HCT116 (cell line): Measurements from ENCODE around the gene SMARCAD1. TPM values are rescaled to one million over a fixed set of nuclear protein-coding genes. Genes with fewer than 3 reads are reported as not detected.

Experiments used
- ATAC-seq: fragments of 200-7000 bp; cut with Tn5 transposase; 2 replicates; pipeline ENCODE4 v1.9.1; 2020; ENCODE audit warnings: mild to moderate bottlenecking, moderate library complexity
- BruUV-seq: library from RNA; stranded (reverse); fragments of 400-500 nt; replicated peaks from 2 replicates; lab custom pipeline; 2021; lab: Mats Ljungman, UMichigan
- CTCF ChIA-PET: fragments of 300-600 bp; sonication (Branson Sonifier 250); formaldehyde crosslinking; loops from one replicate; lab custom pipeline; 2021; ENCODE audit warnings: antibody characterized with exemption; lab: Charles Lee
- POLR2A ChIA-PET: fragments of 300-600, 350-600 bp; sonication (Branson Sonifier 250); formaldehyde crosslinking; loops from one replicate; lab custom pipeline; 2021; ENCODE audit warnings: antibody characterized with exemption; lab: Charles Lee
- RAD21 ChIA-PET, 2 experiments: fragments of 300-600 bp; sonication (Branson Sonifier 250); formaldehyde crosslinking; loops; one replicate each; lab custom pipeline; 2023; ENCODE audit warnings: low total read pairs in 2 of 2; ENCODE audit not compliant: uncharacterized antibody in 2 of 2, unreplicated experiment in 2 of 2, low non-redundant PET in 1 of 2; lab: Charles Lee
- DNase-seq: peaks from one replicate; pipeline ENCODE4 v3.0.0-alpha.2; 2010; ENCODE audit warnings: low read depth, low spot score
- H2AFZ ChIP-seq: fragments of 200-600 bp; shearing (Covaris generic), sonication (generic); 2 replicates; pipeline ENCODE4 v1.6.1; 2017; ENCODE audit warnings: low read depth, mixed run types, mixed read lengths, antibody characterized with exemption, low read length; ENCODE audit not compliant: poor library complexity, severe bottlenecking
- H3K27ac ChIP-seq: 2 replicates; pipeline ENCODE4 v1.5.1; 2012; ENCODE audit warnings: low read depth, low read length
- H3K27me3 ChIP-seq: fragments of 200-600 bp; sonication (generic); 2 replicates; pipeline ENCODE4 v1.6.1; 2016; ENCODE audit warnings: mixed run types, low read length, mixed read lengths; ENCODE audit not compliant: insufficient read depth
- H3K36me3 ChIP-seq, 2 experiments: fragments of 200-500 bp in 1 of 2; fragments of 200-600 bp in 1 of 2; sonication (Bioruptor generic) in 1 of 2; sonication (generic) in 1 of 2; 2 replicates each; pipeline versions ENCODE4 v1.5.1 to v1.6.1; 2014 to 2016; ENCODE audit warnings: low read length in 2 of 2, inconsistent platforms in 1 of 2, mixed read lengths in 1 of 2, mixed run types in 1 of 2; ENCODE audit not compliant: insufficient read depth in 2 of 2, control insufficient read depth in 1 of 2
- H3K4me1 ChIP-seq, 2 experiments: fragments of 200-600 bp in 1 of 2; sonication (generic) in 1 of 2; 2 replicates each; pipeline versions ENCODE4 v1.5.1 to v1.6.1; 2012 to 2017; ENCODE audit warnings: low read length in 2 of 2, inconsistent platforms in 1 of 2, mild to moderate bottlenecking in 1 of 2, mixed read lengths in 1 of 2, mixed run types in 1 of 2, moderate library complexity in 1 of 2; ENCODE audit not compliant: insufficient read depth in 2 of 2, control insufficient read depth in 1 of 2
- H3K4me2 ChIP-seq: fragments of 200-600 bp; sonication (generic); 2 replicates; pipeline ENCODE4 v1.6.1; 2017; ENCODE audit warnings: mixed run types, low read length, mixed read lengths
- H3K4me3 ChIP-seq, 2 experiments: fragments of 200-600 bp in 1 of 2; sonication (generic) in 1 of 2; replicated peaks in 1 of 2; 2 replicates each; pipeline ENCODE4 v1.5.1; 2011 to 2016; ENCODE audit warnings: low read length in 2 of 2, control low read depth in 1 of 2, low read depth in 1 of 2, mild to moderate bottlenecking in 1 of 2, mixed read lengths in 1 of 2, mixed run types in 1 of 2
- H3K79me2 ChIP-seq: fragments of 200-600 bp; sonication (generic); 2 replicates; pipeline ENCODE4 v1.6.1; 2017; ENCODE audit warnings: mild to moderate bottlenecking, mixed run types, low read length, moderate library complexity, mixed read lengths; ENCODE audit not compliant: insufficient read depth
- H3K9ac ChIP-seq: fragments of 200-600 bp; sonication (generic); 2 replicates; pipeline ENCODE4 v1.6.1; 2016; ENCODE audit warnings: low read length, mixed read lengths
- H3K9me2 ChIP-seq: fragments of 200-600 bp; sonication (generic), shearing (Covaris generic); 2 replicates; pipeline ENCODE4 v1.6.1; 2017; ENCODE audit warnings: mixed run types, mild to moderate bottlenecking, moderate library complexity; ENCODE audit not compliant: insufficient read depth
- H3K9me3 ChIP-seq, 2 experiments: fragments of 200-500 bp in 1 of 2; fragments of 200-600 bp in 1 of 2; sonication (Bioruptor generic) in 1 of 2; sonication (generic) in 1 of 2; 2 replicates each; pipeline ENCODE4 v1.6.1; 2014 to 2017; ENCODE audit warnings: low read length in 2 of 2, mixed read lengths in 2 of 2, inconsistent platforms in 1 of 2, low read depth in 1 of 2, mild to moderate bottlenecking in 1 of 2, mixed run types in 1 of 2, moderate library complexity in 1 of 2; ENCODE audit not compliant: control insufficient read depth in 1 of 2, insufficient read depth in 1 of 2
- H4K20me1 ChIP-seq: fragments of 200-600 bp; sonication (generic), shearing (Covaris generic); 2 replicates; pipeline ENCODE4 v1.6.1; 2017; ENCODE audit warnings: mixed run types, mild to moderate bottlenecking, moderate library complexity; ENCODE audit not compliant: insufficient read depth
- ATF3 ChIP-seq: IDR thresholded peaks from 2 replicates; pipeline ENCODE4 v1.6.1; 2012
- CBX3 ChIP-seq: IDR thresholded peaks from 2 replicates; pipeline ENCODE4 v1.6.1; 2012; ENCODE audit warnings: low read depth
- CEBPB ChIP-seq: IDR thresholded peaks from 2 replicates; pipeline ENCODE4 v1.6.1; 2012; ENCODE audit warnings: low read depth
- CTCF ChIP-seq, 3 experiments: fragments of 200-600 bp in 1 of 3; sonication (generic) in 1 of 3; IDR thresholded peaks in 2 of 3; conservative IDR thresholded peaks in 1 of 3; 2 replicates each; pipeline ENCODE4 v1.5.1; 2012 to 2017; ENCODE audit warnings: low read depth in 2 of 3, low read length in 2 of 3, antibody characterized with exemption in 1 of 3, borderline replicate concordance in 1 of 3, control low read depth in 1 of 3, mild to moderate bottlenecking in 1 of 3, mixed read lengths in 1 of 3, mixed run types in 1 of 3, moderate library complexity in 1 of 3; ENCODE audit not compliant: insufficient read depth in 1 of 3
- EGR1 ChIP-seq: IDR thresholded peaks from 2 replicates; pipeline ENCODE4 v1.6.1; 2012; ENCODE audit warnings: low read depth
- ELF1 ChIP-seq: IDR thresholded peaks from 2 replicates; pipeline ENCODE4 v1.6.1; 2012; ENCODE audit warnings: low read depth, borderline replicate concordance
- FOSL1 ChIP-seq: IDR thresholded peaks from 2 replicates; pipeline ENCODE4 v1.6.1; 2012; ENCODE audit warnings: low read depth
- JUND ChIP-seq: IDR thresholded peaks from 2 replicates; pipeline ENCODE4 v1.6.1; 2012
- POLR2AphosphoS5 ChIP-seq: IDR thresholded peaks from 2 replicates; pipeline ENCODE4 v1.6.1; 2011; ENCODE audit warnings: mild to moderate bottlenecking, low read depth, low read length, moderate library complexity
- RAD21 ChIP-seq: IDR thresholded peaks from 2 replicates; pipeline ENCODE4 v1.6.1; 2012; ENCODE audit warnings: low read depth, mild to moderate bottlenecking
- SIN3A ChIP-seq: IDR thresholded peaks from 2 replicates; pipeline ENCODE4 v1.6.1; 2012; ENCODE audit warnings: low read depth
- SP1 ChIP-seq: IDR thresholded peaks from 2 replicates; pipeline ENCODE4 v1.6.1; 2012; ENCODE audit warnings: low read depth
- SRF ChIP-seq: IDR thresholded peaks from 2 replicates; pipeline ENCODE4 v1.6.1; 2012; ENCODE audit warnings: low read depth
- TCF7L2 ChIP-seq: IDR thresholded peaks from 2 replicates; pipeline ENCODE4 v1.7.0; 2011; ENCODE audit warnings: borderline replicate concordance, inconsistent platforms; ENCODE audit not compliant: insufficient read depth, insufficient read length; ENCODE audit errors: extremely low read depth
- ZBTB33 ChIP-seq: IDR thresholded peaks from 2 replicates; pipeline ENCODE4 v1.6.1; 2011; ENCODE audit warnings: mild to moderate bottlenecking, low read length, moderate library complexity; ENCODE audit not compliant: insufficient replicate concordance; ENCODE audit errors: extremely low read depth
- ZFX ChIP-seq: fragments of 450-650 bp; IDR thresholded peaks from 2 replicates; pipeline ENCODE4 v1.6.1; 2017
- ZNF274 ChIP-seq: fragments of 200-500 bp; sonication (Bioruptor generic); IDR thresholded peaks from 2 replicates; pipeline ENCODE4 v1.6.1; 2014; ENCODE audit warnings: mild to moderate bottlenecking, low read depth, low read length, inconsistent platforms
- intact Hi-C: fragments of 100-400 bp; cut with micrococcal nuclease; formaldehyde crosslinking; loops from 2 replicates; pipeline ENCODE4 v1.10.0; 2022
- total RNA-seq: library from RNA; stranded (reverse); gene quantifications from one replicate; pipeline ENCODE4 v1.2.1, GENCODE V29; 2021; ENCODE audit not compliant: unreplicated experiment

Gene SMARCAD1
- total RNA-seq, 1 experiment from 2014 or later, result 33.6 TPM

- BruUV-seq, result no TSS peak
- RAD21 ChIA-PET, result no interaction called here
- Histone ChIP-seq H3K4me3 (no peak overlapping the region), H3K9ac (no peak overlapping the region), H3K9me2 (no peaks in the 10 kb centered on the region), H3K27ac (no peak overlapping the region), H3K36me3 (peaks cover 16 to 23% of the 10 kb centered on the region in 2 experiments), H3K27me3 (no peaks in the 10 kb centered on the region), H3K4me2 (no peak overlapping the region), H4K20me1 (no peaks in the 10 kb centered on the region), H3K79me2 (peaks cover 4% of the 10 kb centered on the region; the same call in 1 of the 2 replicates), H3K9me3 (no peaks in the 10 kb centered on the region), H2AFZ (no peak overlapping the region), H3K4me1 (no peaks in the 10 kb centered on the region)
- intact Hi-C loops, result loop anchor here (1.0 to 5.0 kb wide), 2 partner anchors 360 to 466 kb away; no protein-coding TSS in a partner anchor
- ATAC-seq (no peak), DNase-seq (no peak)
- TF ChIP-seq EGR1, result no peak
- no peak for TF ChIP-seq FOSL1
- no peak for TF ChIP-seq SRF
- no peak for TF ChIP-seq CBX3
- no peak for TF ChIP-seq ZFX
- no peak for TF ChIP-seq ELF1
- no peak for TF ChIP-seq CEBPB
- TF ChIP-seq POLR2AphosphoS5, result no peak
- TF ChIP-seq ATF3, result no peak
- TF ChIP-seq SIN3A, result no peak
- no peak for TF ChIP-seq ZBTB33
- no peak for TF ChIP-seq JUND
- TF ChIP-seq CTCF (IDR thresholded peaks at IDR 0.05 in 2 of 3, conservative IDR thresholded peaks at IDR 0.05 in 1 of 3; ENCODE audit: borderline replicate concordance in 1 of 3, insufficient read depth in 1 of 3, low read depth in 2 of 3, low read length in 2 of 3), result peak in 2 of 3 experiments; percentile 26 to 47; a peak in 3 of 6 replicates
- TF ChIP-seq TCF7L2, result no peak
- TF ChIP-seq SP1, result no peak
- peak; percentile 42; the same call in 1 of the 2 replicates for TF ChIP-seq RAD21
- TF ChIP-seq ZNF274, result no peak
- POLR2A ChIA-PET, result no interaction called here
- CTCF ChIA-PET, result no interaction called here
These were observed 49.2 kb downstream of the SMARCAD1 start for GRCh38 chr4:94256828-94257227.
